GM19023 (cell line): Measurements from ENCODE around the gene NOXO1.
"Not testable (repeated sequence)": the region's sequence is repeated elsewhere in the genome, so short reads cannot be mapped to it uniquely, and the experiment has no call there.

ENCODE experiments used
- ATAC-seq: cut with Tn5 transposase; IDR thresholded peaks from one replicate; pipeline ENCODE4 v1.9.1; 2021; ENCODE audit warnings: mild to moderate bottlenecking, moderate library complexity; ENCODE audit not compliant: unreplicated experiment

NOXO1 gene

DNA sequence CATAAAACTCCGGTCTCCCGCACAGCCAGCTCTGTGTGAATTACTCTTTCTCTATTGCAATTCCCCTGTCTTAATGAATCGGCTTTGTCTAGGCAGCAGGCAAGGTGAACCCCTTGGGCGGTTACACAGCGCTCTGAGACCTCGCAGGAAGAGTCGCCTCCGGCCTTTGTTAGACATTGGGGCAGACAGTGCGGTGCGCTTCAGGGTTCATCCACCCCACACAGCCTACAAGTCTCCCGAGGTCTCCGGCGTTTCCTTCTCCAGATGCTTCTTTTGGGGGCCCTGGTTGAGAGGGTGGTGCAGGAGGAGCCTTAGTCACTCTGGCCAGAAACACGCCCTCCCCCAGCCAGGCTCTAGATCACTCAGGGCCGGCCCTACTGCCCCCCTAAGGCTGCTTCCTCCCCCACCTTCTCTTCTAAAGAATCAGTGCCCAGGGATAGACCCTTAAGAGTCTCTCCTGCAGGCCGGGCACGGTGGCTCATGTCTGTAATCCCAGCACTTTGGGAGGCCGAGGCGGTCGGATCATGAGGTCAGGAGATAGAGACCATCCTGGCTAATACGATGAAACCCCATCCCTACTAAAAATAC is 36.6 kb downstream of the NOXO1 start:
- ATAC-seq = no peak

GRCh38 chr16:1942810-1943726 is 38.2 kb downstream of the NOXO1 start, which contains the start of gene MSRB1:
MSRB1 (minus strand) TSS chr16:1943199; CDS start chr16:1943156, 43 bp downstream.
- peak; percentile 94 for ATAC-seq

DNA sequence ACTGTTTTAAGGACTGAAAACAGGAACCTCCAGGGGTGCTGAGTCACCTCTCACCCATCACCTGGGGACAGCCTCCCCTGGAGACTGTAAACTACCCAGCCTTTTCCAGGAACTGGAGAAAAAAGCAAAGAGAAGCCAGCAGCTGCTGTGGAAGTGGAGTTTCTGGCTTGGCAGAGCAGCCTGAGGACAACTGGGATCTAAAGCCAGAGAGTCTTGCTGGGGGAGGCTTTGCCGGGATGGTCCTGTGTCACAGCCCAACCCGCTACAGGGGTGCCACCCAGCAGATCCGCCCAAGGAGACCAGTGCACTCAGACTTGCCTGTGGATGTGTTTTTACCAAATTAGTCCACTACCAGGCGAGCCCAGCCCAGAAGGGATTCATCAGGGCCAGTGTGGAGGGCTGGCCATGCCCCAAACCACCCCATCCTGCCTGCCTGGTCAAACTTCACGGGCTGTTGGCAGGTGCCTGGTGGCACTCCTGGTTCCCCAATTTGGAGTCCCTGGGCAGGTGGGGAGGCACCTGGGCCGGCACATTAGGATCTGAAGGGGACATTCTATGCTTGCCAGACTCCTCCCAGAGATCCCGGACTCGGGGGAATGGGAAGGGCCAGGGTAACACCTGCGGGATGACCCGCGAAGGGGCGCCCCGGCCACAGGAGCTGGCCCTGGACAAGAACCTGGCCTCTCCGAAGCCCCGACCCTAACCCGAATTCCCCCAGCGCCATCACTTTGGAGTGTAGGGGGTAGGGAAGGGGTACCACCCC is 39.0 kb downstream of the NOXO1 start:
- no peak for ATAC-seq

DNA sequence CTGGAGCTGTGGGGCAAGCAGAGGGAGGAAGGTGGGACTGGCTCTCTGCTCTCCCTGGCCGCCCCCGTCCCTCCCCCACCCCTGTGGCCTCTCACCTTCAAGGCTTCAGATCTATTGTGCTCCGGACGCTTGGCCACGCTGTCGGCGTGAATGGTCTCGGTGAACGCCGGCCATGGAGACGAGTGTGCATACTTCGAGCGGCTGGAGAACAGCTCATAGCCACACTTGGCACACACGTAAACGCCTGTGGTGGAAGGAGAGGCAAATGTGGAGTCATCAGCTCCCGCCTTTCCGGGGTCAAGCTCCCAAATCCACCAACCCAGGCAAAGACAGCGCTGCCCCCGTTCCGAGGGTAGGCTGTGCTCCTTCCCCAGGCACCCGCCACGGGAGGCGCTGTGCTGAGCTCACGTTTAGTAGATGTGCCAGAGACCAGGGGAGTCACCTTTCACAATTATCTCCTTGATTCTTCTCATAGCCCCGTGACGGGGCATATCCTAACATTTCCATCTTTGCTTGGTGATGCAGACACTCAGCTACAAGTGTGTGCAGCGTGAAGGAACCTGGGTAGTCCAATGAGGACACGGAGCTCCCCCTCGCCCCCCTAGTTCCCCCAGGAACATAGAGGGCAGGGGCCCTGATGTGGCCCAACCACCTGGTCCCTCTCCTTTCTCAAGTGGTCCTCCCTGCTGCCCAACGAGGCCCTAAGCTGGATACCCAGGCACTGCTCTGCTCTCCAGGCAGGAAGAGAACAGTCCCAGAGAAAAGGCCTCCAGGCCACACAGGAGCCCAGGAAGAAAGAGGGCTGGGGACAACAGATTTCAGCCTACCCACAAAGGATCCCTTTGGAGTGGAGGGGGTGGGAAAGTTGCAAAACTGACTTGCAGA is 39.9 kb downstream of the NOXO1 start:
- ATAC-seq = no peak

GRCh38 chr16:1940273-1941161 is 40.8 kb downstream of the NOXO1 start:
- ATAC-seq = no peak

- ATAC-seq = not testable (repeated sequence)
These were observed 41.4 kb downstream of the NOXO1 start for GRCh38 chr16:1939833-1940232.

- no peak for ATAC-seq
These were observed 42.4 kb downstream of the NOXO1 start for GRCh38 chr16:1938910-1939309.

DNA sequence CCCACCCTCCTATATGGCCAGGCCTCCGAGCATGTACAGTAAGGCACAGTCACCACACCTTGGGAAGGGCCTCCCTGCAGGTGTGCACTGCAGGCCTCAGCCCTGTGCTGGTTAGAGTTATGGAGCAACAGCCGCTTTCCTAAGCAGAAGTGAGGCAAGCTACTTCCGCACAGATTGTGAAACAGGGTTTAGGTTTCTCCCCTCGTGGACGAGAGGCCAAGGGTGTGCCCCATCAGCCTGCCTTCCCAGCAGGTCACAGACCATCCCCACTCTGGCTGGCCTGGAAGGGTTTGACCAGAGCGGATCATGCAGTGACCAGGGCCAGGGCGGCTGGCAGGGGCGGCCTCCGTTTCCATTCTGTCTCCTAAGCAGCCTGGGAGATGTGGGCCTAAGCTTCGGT is 43.0 kb downstream of the NOXO1 start:
- no peak for ATAC-seq

GRCh38 chr16:1936945-1937479 is 44.3 kb downstream of the NOXO1 start:
- no peak for ATAC-seq

DNA sequence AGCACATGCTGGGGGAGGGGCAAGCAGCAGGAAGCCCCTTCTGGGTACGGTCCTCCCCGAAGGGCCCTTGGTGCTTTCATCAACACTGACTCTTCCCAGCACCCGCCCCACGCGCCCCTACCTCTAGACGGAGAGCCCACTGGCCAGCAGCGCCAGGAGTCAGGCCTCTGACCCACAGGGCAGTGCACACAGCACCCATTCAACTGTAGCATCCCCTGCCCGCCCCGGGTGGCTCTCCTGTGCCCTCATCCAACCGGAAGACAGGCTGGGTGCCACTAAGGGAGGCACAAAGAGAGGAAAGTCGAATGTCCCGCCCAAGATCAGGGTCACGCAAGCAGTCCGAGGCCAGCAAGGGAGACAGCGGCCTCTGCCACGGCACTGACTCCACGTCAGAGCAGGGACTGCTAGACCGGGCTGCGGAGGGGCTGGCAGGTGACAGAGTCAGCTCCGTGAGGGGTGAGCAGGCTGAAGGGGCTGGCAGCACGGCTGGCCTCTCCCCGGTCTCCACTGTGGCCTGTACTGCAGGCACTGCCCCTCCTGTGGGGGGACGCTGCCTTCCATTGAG is 48.1 kb downstream of the NOXO1 start:
- no peak for ATAC-seq

DNA sequence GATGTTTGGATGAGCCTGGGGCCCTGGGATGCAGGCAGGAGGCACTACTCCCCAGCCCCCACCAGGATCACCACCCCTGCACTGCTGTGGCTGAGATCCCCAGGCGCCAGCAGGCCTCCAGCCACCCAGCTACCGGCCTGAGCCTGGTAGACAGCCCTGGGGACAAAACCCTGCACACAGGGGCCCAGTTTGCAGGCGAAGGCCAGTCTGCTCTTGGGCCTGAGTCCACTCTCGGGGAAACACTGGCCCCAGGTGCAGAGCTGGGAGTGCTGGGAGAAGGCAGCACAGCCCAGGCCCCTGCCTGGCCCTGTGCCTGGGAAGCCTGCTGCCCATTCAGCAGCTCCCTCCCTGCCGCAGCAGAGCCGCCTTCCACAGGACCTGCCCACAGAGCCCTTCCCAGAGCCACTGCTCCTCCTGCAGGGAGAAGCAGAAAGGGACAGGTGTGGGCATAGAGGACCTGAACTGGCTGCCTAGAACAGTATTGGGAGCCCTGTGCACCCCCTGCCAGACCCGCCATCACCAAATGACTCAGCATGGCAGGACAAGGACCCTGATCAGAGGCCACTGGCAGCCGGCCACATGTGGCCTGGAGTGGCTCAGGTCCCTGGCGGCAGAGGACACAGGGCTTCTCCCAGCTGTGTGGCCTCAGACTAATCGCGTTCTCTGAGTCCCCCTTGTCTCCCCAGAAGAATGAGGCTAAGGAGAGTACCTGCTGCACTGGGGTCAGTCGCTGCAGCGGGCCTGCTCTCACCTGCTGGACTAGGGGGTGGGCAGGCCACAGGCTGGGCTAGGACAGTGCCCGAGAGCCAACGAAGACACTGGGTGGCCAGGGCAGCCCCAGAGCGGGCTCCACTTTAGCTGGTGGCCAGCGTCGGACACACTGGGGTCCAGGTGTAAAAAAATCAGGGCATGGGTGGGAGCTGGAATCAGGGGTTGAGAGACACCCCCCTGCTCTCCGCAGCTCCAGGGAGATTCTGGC is 48.9 kb downstream of the NOXO1 start:
- ATAC-seq = no peak

- ATAC-seq = no peak
These were observed 50.9 kb downstream of the NOXO1 start for GRCh38 chr16:1930338-1930720.

- ATAC-seq = peak; percentile 78
These were observed 51.5 kb downstream of the NOXO1 start for GRCh38 chr16:1929578-1930337.

DNA sequence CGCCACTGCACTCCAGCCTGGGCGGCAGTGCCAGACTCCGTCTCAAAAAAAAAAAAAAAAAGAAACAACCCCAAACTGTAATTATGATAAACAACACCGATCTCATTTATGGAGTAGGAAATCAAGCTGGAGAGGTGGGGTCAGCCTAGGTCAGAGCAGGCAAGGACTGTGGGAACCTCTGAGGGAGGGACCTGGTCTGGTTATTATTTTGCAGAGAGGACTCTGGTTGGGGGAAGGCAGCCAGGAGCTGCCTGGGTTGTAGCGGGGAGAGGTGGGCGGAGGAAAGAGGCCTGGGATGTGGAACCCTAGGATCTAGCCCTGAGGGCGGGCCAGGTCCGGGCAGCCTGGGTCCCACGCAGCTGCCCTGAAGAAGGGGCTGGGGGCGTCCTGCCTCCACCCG is 52.2 kb downstream of the NOXO1 start:
- no peak for ATAC-seq
